GM11168 (cell line): ENCODE measurements around the gene CDC20.

Experiments used
- in situ Hi-C: fragments of 300-500 bp; cut with MboI; formaldehyde crosslinking; loops from one replicate; pipeline ENCODE4 v1.12.0; 2022; ENCODE audit warnings: low sequenced_read_pairs; ENCODE audit not compliant: unreplicated experiment

The CDC20 gene

GRCh38 chr1:43354471-43354870, 4.3 kb upstream of the CDC20 start:
- in situ Hi-C loops, result no loop called here

DNA sequence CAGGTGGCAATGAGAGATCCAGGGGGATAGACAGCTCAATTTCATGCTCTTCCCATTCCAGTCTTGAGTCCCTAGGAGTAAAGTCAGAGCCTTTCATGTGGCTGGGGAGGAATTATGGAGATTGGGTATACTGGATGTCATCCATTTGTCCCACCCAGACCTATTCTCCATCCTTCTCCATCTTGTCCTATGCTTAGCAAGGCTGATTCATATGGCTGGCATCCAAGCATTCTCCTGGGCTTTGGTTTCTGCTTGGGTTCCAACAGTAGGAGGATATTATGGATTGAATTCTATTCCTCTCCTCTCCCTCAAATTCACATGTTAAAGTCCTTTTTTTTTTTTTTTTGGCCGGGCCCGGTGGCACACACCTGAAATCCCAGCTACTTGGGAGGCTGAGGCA, 3.8 kb upstream of the CDC20 start:
- in situ Hi-C loops, result no loop called here

DNA sequence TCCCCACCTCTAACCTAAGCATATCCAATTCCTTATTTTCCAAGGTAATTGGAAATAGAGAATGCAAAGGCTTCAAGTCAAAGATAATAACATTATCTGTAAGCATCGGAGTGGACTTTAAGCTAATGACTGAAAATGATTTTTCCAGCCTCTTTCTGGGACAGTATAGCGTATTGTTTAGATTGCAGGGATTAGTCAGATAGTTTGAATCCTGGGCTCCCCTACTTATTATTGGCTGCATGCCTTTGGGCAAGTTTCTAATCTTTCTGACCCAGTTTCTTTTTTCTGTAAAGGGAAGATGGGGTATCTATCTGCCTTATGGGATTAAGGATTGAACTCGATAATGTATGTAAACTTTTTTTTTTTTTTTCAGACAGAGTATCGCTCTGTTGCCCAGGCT, 1.5 kb upstream of the CDC20 start:
- in situ Hi-C loops, result no loop called here

DNA sequence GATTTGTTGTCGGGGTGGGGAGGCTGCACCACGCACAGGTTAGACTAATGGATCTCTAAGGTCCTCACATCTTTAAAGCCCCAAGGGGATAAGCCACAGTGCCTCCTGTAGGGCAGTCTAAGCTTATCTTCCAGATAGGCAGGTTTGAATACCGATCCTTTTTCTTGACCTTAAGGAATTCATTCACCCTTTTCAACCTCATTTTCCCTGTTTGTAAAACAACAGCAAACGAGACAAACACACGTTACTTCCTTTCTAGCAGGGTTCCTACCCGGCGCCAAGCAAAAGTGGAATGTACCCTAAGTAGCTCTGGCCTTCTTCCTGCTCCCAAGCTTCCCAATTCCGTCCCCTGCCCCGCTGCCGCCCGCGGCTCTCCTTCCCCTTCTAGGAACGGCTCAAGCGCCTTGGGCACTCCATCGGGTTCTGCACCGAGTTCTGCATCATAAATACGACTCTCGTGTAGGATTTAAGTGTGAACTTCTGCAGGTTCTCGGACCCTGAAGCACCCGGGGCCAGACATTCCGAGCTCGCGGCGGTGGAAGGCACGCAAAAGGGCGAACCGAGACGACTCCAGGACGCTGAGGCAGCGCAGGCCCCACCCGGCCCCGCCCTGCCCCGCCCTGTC, 548 bp upstream of the CDC20 start:
- in situ Hi-C loops, result no loop called here

DNA sequence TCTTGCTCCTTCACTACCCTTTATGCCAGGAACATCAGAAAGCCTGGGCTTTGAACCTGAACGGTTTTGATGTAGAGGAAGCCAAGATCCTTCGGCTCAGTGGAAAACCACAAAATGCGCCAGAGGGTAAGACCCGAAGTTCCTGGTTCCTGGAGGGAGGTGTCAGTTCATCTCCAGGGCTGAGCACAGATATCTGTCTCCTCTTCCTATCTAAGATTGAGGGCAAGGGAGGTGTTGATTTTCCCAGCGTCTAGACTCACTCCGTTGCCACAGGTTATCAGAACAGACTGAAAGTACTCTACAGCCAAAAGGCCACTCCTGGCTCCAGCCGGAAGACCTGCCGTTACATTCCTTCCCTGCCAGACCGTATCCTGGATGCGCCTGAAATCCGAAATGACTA, 915 bp downstream of the CDC20 start:
- in situ Hi-C loops, result loop anchor here (10.0 kb wide), 1 partner anchor 135 kb away; no protein-coding TSS in a partner anchor

GRCh38 chr1:43360616-43361015, 1.8 kb downstream of the CDC20 start:
- in situ Hi-C loops, result loop anchor here (10.0 kb wide), 1 partner anchor 136 kb away; no protein-coding TSS in a partner anchor

- in situ Hi-C loops, result loop anchor here (10.0 kb wide), 1 partner anchor 139 kb away; no protein-coding TSS in a partner anchor
Measured at GRCh38 chr1:43363283-43363934, 4.6 kb downstream of the CDC20 start.

- in situ Hi-C loops, result loop anchor here (10.0 kb wide), 1 partner anchor 139 kb away; no protein-coding TSS in a partner anchor
Measured at GRCh38 chr1:43363935-43364525, 5.2 kb downstream of the CDC20 start.

DNA sequence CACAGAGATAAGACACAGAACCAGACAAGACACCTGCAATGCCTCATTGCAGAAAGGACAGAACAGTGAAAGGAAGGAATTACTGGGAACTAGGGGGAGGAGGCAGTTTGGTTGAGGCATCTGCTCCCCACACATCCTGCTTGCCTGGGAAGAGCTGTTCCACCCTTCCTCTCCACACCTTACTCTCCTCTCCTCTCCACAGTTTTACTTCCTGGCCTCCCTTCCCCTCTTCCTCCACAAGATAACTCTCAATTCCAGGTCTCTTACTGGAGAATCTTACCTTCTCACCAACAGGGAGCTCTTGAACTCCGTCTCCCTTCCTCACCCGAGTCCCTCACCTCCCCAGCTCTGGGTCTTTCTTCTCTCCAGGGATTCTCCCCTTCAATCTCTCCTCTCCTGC, 6.9 kb downstream of the CDC20 start:
- in situ Hi-C loops, result loop anchor here (10.0 kb wide), 1 partner anchor 141 kb away; no protein-coding TSS in a partner anchor

- in situ Hi-C loops, result loop anchor here (10.0 kb wide), 1 partner anchor 141 kb away; no protein-coding TSS in a partner anchor
Measured at GRCh38 chr1:43366179-43366578, 7.4 kb downstream of the CDC20 start.

DNA sequence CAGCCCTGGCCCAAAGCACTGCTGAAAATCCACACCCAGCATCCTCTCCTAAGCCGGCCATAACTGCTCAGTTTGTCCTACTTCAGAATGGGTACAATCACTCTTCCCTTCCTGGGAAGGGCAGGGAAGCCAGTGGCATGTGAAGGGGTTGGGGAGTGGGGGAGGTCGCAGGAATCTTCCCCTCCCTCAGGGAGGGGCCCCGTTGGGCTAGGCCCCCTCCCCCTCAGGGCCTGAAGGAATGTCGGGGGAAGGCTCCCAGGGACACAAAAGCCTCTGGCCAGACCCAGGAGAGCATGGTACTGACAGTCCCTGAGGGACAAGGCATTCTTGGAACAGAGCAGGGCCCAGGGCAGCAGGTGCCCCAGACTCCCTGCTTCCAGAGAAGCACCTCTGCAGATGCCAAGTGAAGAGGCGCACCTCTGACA, 7.8 kb downstream of the CDC20 start:
- in situ Hi-C loops, result loop anchor here (10.0 kb wide), 1 partner anchor 142 kb away; no protein-coding TSS in a partner anchor

DNA sequence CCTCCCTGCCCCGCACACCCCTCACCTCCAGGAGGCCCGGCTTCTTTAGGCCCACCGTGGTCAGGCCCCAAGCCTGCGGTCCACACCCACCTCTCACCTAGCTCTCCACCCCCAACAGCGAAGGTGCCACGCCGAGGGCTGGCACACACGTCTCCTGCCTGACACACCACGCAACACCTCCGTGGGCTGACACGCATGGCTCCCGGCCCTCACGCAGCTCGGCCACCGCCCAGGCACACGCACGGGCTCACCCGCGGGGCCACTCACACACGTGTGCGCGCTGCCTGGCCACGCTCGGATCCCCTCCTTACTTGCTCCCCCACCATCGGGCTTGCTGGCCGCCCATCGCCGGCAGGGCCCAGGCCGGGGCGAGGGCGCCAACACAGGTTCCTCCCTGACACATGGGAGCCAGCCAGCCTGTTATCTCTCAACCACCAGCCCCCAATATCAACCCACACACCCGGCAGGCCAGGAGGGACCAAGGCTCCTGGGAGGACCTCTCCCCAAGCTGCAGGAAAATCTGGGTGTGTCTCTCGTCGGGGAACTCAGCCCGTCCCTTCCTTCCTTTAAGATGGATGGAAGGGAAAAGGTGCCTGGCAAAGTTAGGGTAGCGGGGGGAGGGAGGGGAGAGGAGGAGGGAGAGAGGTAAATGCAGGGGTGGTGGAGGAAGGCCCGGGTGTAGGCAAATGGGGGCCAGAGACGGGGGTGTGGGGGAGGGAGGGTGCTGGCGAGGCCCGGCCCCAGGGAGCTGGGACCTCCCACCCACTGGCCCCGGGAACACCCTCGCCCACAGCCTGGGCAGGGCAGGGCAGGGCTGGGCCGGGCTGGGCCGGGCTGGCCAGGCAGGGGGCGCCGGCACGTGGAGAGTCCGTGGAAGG, 8.5 kb downstream of the CDC20 start:
- in situ Hi-C loops, result loop anchor here (10.0 kb wide), 1 partner anchor 142 kb away; no protein-coding TSS in a partner anchor

DNA sequence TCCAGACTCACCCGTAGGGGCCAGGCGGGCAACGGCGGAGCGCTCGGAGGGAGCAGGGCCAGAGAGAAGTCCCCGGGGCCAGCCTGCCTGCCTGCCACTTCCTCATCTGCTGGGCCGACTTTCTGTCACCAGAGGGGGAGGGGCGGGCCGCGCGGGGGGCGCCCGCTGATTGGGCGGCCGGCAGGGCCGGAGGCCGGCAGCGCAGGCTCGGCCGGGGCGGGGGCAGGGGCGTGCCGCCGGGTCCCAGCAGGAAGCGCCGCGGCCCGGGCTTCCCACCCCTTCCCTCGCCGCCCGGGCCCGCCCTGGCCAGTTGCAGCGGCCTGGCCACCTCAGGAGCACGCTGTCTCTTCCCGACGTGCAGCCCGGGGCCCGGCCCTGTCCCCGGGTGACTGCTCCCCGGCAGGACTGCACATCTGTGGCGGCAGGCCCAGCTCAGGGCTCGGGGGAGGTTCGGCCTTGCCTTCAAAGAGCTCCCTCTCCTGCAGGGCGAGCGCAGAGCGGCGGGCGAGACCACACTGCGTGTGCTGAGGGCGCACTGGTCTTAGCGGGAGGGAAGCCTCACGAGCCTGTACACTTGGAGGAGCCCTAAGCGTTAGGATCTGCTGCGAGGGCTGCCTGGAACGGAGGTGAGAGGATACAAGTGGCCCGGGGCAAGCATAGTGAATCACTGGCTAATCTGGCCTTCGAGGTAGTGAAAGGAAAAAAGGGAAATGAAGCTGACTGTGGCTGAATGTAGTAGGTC, 9.3 kb downstream of the CDC20 start, which contains the start of gene ELOVL1:
ELOVL1 (minus strand) TSS at position 108 of the 742 bp plus-strand sequence. CDS start 2,402 bp downstream, outside the sequence.
- in situ Hi-C loops, result loop anchor here (10.0 kb wide), 1 partner anchor 143 kb away; no protein-coding TSS in a partner anchor

GRCh38 chr1:43368646-43369020, 9.9 kb downstream of the CDC20 start:
- in situ Hi-C loops, result loop anchor here (10.0 kb wide), 1 partner anchor 144 kb away; no protein-coding TSS in a partner anchor

- in situ Hi-C loops, result loop anchor here (10.0 kb wide), 1 partner anchor 145 kb away; no protein-coding TSS in a partner anchor
Measured at GRCh38 chr1:43369779-43370178, 11.0 kb downstream of the CDC20 start.

- in situ Hi-C loops, result no loop called here
Measured at GRCh38 chr1:43370564-43370963, 11.8 kb downstream of the CDC20 start.

GRCh38 chr1:43372172-43372571, 13.4 kb downstream of the CDC20 start:
- in situ Hi-C loops, result no loop called here

DNA sequence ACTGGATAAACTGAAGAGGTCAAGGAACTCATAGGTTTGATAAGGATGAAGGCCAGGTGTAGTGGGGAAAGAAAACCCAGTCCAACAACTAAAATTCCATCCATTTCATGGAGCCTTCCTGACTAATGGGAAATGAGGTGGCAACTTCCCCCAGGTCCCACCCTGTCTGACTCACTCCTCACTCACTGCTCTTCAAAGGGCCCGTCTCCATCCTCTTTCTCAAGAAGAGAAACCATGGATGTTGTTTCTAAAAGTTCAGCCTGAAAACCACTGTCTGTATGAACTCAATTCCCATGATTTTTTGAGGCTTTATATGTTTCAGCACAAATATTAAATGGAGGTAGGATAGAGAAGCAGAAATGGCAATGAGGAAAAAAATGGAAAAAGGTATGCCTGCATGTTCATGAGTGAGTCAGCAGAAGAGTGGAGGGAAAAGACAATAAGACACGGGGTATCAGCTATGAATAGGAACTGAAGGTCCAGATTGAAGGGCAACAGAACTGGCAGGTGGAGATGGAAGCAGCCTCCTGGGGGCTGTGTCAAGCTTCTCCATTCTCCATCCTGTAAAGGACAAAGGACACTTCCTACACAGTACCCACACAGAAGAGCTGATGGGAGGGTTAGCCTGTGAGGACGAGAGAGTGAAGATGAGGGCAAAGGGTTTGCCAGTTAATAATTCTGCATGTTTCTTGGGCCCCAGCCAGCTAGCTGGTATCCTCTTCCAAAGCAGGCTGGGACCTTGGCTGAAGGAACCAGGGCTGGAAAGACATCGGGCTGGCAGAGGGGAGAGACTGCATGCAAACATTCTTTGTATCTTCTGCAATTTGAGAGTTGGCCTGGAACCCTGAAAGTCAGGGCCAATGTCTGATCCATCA, 14.5 kb downstream of the CDC20 start:
- in situ Hi-C loops, result no loop called here
